Activated CD4-positive, CD25-positive, alpha-beta regulatory T cell treated with anti-CD3 and anti-CD28 coated beads, Interleukin-2, amount 50 U/mL, for 16 hours (primary cell): ENCODE measurements around the gene SURF6.
"Not testable (repeated sequence)": the region's sequence is repeated elsewhere in the genome, so short reads cannot be mapped to it uniquely, and the experiment has no call there.

Experiments used
- DNase-seq: peaks from one replicate; pipeline ENCODE4 v3.0.0-alpha.2; 2020; ENCODE audit warnings: low read depth, low spot score

Gene SURF6

GRCh38 chr9:133329306-133330156, 6.5 kb downstream of the SURF6 start:
- not testable (repeated sequence) for DNase-seq

GRCh38 chr9:133327834-133328484, 8.0 kb downstream of the SURF6 start:
- no peak for DNase-seq

- DNase-seq, result not testable (repeated sequence)
Observed at GRCh38 chr9:133327021-133327420, 9.0 kb downstream of the SURF6 start.

GRCh38 chr9:133323991-133324703, 11.8 kb downstream of the SURF6 start:
- DNase-seq, result no peak

- DNase-seq, result no peak
Observed at GRCh38 chr9:133323211-133323610, 12.8 kb downstream of the SURF6 start.

- no peak for DNase-seq
Observed at GRCh38 chr9:133322701-133323100, 13.3 kb downstream of the SURF6 start.

GRCh38 chr9:133321411-133321935, 14.5 kb downstream of the SURF6 start:
- DNase-seq, result no peak

GRCh38 chr9:133320421-133320881, 15.5 kb downstream of the SURF6 start:
- no peak for DNase-seq

GRCh38 chr9:133317551-133317950, 18.4 kb downstream of the SURF6 start:
- DNase-seq, result not testable (repeated sequence)

GRCh38 chr9:133315997-133316396, 20.0 kb downstream of the SURF6 start:
- DNase-seq, result no peak

GRCh38 chr9:133309608-133310007, 26.4 kb downstream of the SURF6 start:
- no peak for DNase-seq

- no peak for DNase-seq
Observed at GRCh38 chr9:133307301-133307700, 28.7 kb downstream of the SURF6 start.

GRCh38 chr9:133306242-133307204, 29.5 kb downstream of the SURF6 start:
- DNase-seq, result no peak

- no peak for DNase-seq
Observed at GRCh38 chr9:133305731-133306130, 30.3 kb downstream of the SURF6 start.

GRCh38 chr9:133304477-133305377, 31.3 kb downstream of the SURF6 start:
- DNase-seq, result no peak

- no peak for DNase-seq
Observed at GRCh38 chr9:133304158-133304470, 31.9 kb downstream of the SURF6 start.

GRCh38 chr9:133303266-133304157, 32.5 kb downstream of the SURF6 start:
- no peak for DNase-seq

- DNase-seq, result no peak
Observed at GRCh38 chr9:133301253-133302230, 34.4 kb downstream of the SURF6 start.
